ENCODE measurements around the gene RUNX2. TPM values are rescaled to one million over a fixed set of nuclear protein-coding genes. Genes with fewer than 3 reads are reported as not detected.

The RUNX2 gene
- total RNA-seq, 1 experiment from 2014 or later = 7.0 TPM

DNA sequence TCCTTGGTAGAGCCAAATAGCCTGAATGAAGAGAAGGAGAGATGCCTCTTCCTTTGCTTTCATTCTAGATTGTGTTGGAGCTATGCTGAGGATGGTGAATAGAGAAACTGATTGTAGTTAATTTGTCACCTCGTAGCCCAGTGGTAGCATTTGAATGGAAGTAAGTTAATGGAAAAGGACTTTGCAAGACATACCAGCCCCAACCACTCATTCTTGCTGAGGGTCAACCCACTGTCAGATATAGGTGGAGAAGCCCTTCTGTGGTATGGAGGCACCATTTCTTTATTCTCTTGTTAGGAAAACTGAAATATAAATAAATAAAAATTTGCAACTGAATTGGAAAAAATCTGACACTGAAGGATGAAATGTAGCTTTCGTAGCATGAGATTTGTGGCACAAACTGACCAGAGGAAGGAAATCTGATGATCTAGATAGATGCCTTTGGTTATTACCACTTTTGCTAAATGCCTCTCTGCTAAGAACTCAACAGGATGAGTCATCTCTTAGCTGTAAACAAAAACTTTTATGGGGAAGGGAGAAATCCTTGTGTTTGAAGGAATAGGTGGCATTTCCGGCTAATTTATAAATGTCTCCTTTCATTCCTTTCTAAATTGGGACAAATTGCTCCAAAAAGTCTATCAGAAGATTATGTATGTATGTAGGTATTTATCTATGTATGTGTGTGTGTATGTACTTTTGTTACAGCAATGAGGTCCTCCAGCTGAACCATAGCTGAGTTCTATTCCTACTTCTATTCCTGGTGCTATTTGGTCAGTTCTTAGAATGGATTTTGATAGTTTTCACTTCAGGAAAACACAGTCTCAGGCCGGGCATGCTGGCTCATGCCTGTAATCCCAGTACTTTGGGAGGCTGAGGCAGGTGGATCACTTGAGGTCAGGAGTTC is 126.1 kb downstream of the RUNX2 start:
- TF ChIP-seq SIN3A (IDR thresholded peaks at IDR 0.05; ENCODE audit: borderline replicate concordance, insufficient read depth, low read depth, low read length) (no peak), TCF7L2 (IDR thresholded peaks at IDR 0.05; ENCODE audit: low read depth, low read length) (no peak), POLR2AphosphoS5 (IDR thresholded peaks at IDR 0.05; ENCODE audit: low read depth, low read length) (no peak; the same call in 1 of the 2 replicates)
- TF ChIP-seq, protein P1, sequence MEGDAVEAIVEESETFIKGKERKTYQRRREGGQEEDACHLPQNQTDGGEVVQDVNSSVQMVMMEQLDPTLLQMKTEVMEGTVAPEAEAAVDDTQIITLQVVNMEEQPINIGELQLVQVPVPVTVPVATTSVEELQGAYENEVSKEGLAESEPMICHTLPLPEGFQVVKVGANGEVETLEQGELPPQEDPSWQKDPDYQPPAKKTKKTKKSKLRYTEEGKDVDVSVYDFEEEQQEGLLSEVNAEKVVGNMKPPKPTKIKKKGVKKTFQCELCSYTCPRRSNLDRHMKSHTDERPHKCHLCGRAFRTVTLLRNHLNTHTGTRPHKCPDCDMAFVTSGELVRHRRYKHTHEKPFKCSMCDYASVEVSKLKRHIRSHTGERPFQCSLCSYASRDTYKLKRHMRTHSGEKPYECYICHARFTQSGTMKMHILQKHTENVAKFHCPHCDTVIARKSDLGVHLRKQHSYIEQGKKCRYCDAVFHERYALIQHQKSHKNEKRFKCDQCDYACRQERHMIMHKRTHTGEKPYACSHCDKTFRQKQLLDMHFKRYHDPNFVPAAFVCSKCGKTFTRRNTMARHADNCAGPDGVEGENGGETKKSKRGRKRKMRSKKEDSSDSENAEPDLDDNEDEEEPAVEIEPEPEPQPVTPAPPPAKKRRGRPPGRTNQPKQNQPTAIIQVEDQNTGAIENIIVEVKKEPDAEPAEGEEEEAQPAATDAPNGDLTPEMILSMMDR (IDR thresholded peaks at IDR 0.05) = no peak
- TF ChIP-seq, protein P2, sequence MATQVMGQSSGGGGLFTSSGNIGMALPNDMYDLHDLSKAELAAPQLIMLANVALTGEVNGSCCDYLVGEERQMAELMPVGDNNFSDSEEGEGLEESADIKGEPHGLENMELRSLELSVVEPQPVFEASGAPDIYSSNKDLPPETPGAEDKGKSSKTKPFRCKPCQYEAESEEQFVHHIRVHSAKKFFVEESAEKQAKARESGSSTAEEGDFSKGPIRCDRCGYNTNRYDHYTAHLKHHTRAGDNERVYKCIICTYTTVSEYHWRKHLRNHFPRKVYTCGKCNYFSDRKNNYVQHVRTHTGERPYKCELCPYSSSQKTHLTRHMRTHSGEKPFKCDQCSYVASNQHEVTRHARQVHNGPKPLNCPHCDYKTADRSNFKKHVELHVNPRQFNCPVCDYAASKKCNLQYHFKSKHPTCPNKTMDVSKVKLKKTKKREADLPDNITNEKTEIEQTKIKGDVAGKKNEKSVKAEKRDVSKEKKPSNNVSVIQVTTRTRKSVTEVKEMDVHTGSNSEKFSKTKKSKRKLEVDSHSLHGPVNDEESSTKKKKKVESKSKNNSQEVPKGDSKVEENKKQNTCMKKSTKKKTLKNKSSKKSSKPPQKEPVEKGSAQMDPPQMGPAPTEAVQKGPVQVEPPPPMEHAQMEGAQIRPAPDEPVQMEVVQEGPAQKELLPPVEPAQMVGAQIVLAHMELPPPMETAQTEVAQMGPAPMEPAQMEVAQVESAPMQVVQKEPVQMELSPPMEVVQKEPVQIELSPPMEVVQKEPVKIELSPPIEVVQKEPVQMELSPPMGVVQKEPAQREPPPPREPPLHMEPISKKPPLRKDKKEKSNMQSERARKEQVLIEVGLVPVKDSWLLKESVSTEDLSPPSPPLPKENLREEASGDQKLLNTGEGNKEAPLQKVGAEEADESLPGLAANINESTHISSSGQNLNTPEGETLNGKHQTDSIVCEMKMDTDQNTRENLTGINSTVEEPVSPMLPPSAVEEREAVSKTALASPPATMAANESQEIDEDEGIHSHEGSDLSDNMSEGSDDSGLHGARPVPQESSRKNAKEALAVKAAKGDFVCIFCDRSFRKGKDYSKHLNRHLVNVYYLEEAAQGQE (IDR thresholded peaks at IDR 0.05; ENCODE audit: insufficient read depth in 1 of 2, low read depth in 2 of 2, low read length in 1 of 2) = no peak
- ATAC-seq = peak; percentile 94
- H3K4me1 ChIP-seq (ENCODE audit: control insufficient read depth, insufficient read depth, low read length) = peaks cover 27% of the 10 kb centered on the region
- intact Hi-C loops (cut with micrococcal nuclease; ENCODE audit: unreplicated experiment) = no loop called here
- BruUV-seq (replicated peaks) = no TSS peak
- ChIA-PET POLR2A (no interaction called here), CTCF (no interaction called here)
- DNase-seq (ENCODE audit: low read depth, low spot score) = peak; percentile 67
- in situ Hi-C loops (cut with HindIII; ENCODE audit: low pct_unique_long_range_greater_than_20kb, low sequenced_read_pairs) = no loop called here
- no peaks in the 10 kb centered on the region for H3K9me3 ChIP-seq (ENCODE audit: control insufficient read depth, insufficient read depth, low read depth, low read length)
- H3K36me3 ChIP-seq (ENCODE audit: control insufficient read depth, insufficient read depth, low read length) = no peaks in the 10 kb centered on the region
- H3K27me3 ChIP-seq (ENCODE audit: control insufficient read depth, insufficient read depth, low read length) = no peaks in the 10 kb centered on the region
- no peak overlapping the region for H3K4me3 ChIP-seq (ENCODE audit: low read depth in 2 of 2, low read length in 2 of 2)
- H3K27ac ChIP-seq (ENCODE audit: low read length) = peak overlapping the region; percentile 75

DNA sequence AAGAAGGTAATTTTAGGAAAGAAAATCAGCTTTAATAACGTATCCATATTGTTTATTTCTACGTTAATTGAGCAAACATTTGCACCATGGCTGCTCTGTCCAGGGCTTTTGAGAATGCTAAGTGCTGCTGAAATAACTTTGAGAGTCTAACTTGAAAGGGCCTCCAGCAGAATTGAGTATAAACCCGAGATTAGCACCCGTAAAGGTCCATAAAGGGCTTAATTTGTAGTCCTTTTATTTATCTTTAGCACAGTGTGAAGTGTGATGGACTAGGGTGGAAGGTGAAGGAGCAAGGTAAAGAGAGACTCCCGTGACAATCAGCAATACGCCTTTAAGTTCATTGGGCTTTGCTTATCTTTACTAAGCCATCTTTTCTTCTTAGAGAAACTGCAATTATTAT is 127.3 kb downstream of the RUNX2 start:
- H3K4me1 ChIP-seq (ENCODE audit: control insufficient read depth, insufficient read depth, low read length) = peaks cover 27% of the 10 kb centered on the region
- CTCF ChIA-PET = no interaction called here
- H3K36me3 ChIP-seq (ENCODE audit: control insufficient read depth, insufficient read depth, low read length) = no peaks in the 10 kb centered on the region
- ATAC-seq (no peak), DNase-seq (ENCODE audit: low read depth, low spot score) (no peak)
- POLR2A ChIA-PET = no interaction called here
- no peak overlapping the region for H3K4me3 ChIP-seq (ENCODE audit: low read depth in 2 of 2, low read length in 2 of 2)
- in situ Hi-C loops (cut with HindIII; ENCODE audit: low pct_unique_long_range_greater_than_20kb, low sequenced_read_pairs) = no loop called here
- H3K9me3 ChIP-seq (ENCODE audit: control insufficient read depth, insufficient read depth, low read depth, low read length) = no peaks in the 10 kb centered on the region
- TF ChIP-seq POLR2AphosphoS5 (IDR thresholded peaks at IDR 0.05; ENCODE audit: low read depth, low read length) (no peak), SIN3A (IDR thresholded peaks at IDR 0.05; ENCODE audit: borderline replicate concordance, insufficient read depth, low read depth, low read length) (no peak), TCF7L2 (IDR thresholded peaks at IDR 0.05; ENCODE audit: low read depth, low read length) (no peak)
- TF ChIP-seq, protein P2 (IDR thresholded peaks at IDR 0.05; ENCODE audit: insufficient read depth in 1 of 2, low read depth in 2 of 2, low read length in 1 of 2) = no peak
- TF ChIP-seq, protein P1 (IDR thresholded peaks at IDR 0.05) = no peak
- peak overlapping the region; percentile 75; the same call in 1 of the 2 replicates for H3K27ac ChIP-seq (ENCODE audit: low read length)
- no TSS peak for BruUV-seq (replicated peaks)
- no peaks in the 10 kb centered on the region for H3K27me3 ChIP-seq (ENCODE audit: control insufficient read depth, insufficient read depth, low read length)
- intact Hi-C loops (cut with micrococcal nuclease; ENCODE audit: unreplicated experiment) = no loop called here
